Loucy (cell line): ENCODE measurements around the gene RTRAF.

Experiments
- H2AFZ ChIP-seq: fragments of 200-600 bp; sonication (generic); 2 replicates; pipeline ENCODE4 v1.6.0; 2016; ENCODE audit warnings: antibody characterized with exemption, mild to moderate bottlenecking, low read length, moderate library complexity
- H3F3A ChIP-seq: fragments of 200-600 bp; 2 replicates; pipeline ENCODE4 v1.6.0; 2016; ENCODE audit warnings: antibody characterized with exemption, low read depth, mild to moderate bottlenecking
- H3K27me3 ChIP-seq: fragments of 200-600 bp; sonication (generic); 2 replicates; pipeline ENCODE4 v1.6.1; 2014; ENCODE audit warnings: low read length, mild to moderate bottlenecking; ENCODE audit not compliant: insufficient read depth, poor library complexity, severe bottlenecking
- H3K36me3 ChIP-seq: fragments of 200-600 bp; sonication (generic); 2 replicates; pipeline ENCODE4 v1.6.1; 2016; ENCODE audit warnings: low read length; ENCODE audit not compliant: insufficient read depth
- H3K4me1 ChIP-seq: fragments of 200-600 bp; sonication (generic); 2 replicates; pipeline ENCODE4 v1.5.1; 2014; ENCODE audit warnings: low read length, mild to moderate bottlenecking; ENCODE audit not compliant: insufficient read depth, poor library complexity, severe bottlenecking
- H3K4me2 ChIP-seq: fragments of 200-600 bp; sonication (generic); 2 replicates; pipeline ENCODE4 v1.6.0; 2014; ENCODE audit warnings: antibody characterized with exemption, low read length, low read depth, mild to moderate bottlenecking; ENCODE audit not compliant: poor library complexity, severe bottlenecking
- H3K4me3 ChIP-seq: fragments of 200-600 bp; sonication (generic); 2 replicates; pipeline ENCODE4 v1.5.1; 2014; ENCODE audit warnings: low read length, mild to moderate bottlenecking, mixed read lengths; ENCODE audit not compliant: poor library complexity, severe bottlenecking
- H3K79me2 ChIP-seq: fragments of 200-600 bp; sonication (generic); 2 replicates; pipeline ENCODE4 v1.6.1; 2014; ENCODE audit warnings: low read length; ENCODE audit not compliant: insufficient read depth
- H3K9ac ChIP-seq: fragments of 200-600 bp; sonication (generic); 2 replicates; pipeline ENCODE4 v1.6.0; 2014; ENCODE audit warnings: mild to moderate bottlenecking, low read depth, low read length, moderate library complexity; ENCODE audit not compliant: poor library complexity, severe bottlenecking
- H3K9me2 ChIP-seq: fragments of 200-600 bp; sonication (generic); replicated peaks from 2 replicates; pipeline ENCODE4 v1.6.1; 2016; ENCODE audit warnings: low read depth, low read length, mixed read lengths
- H3K9me3 ChIP-seq: fragments of 200-600 bp; sonication (generic); 2 replicates; pipeline ENCODE4 v1.6.1; 2014; ENCODE audit warnings: mild to moderate bottlenecking, antibody characterized with exemption, low read length, low read depth; ENCODE audit not compliant: insufficient read depth
- H4K20me1 ChIP-seq: fragments of 200-600 bp; sonication (generic); 2 replicates; pipeline ENCODE4 v1.6.0; 2014; ENCODE audit warnings: antibody characterized with exemption, low read length, mild to moderate bottlenecking; ENCODE audit not compliant: insufficient read depth, poor library complexity, severe bottlenecking
- CTCF ChIP-seq: fragments of 200-600 bp; sonication (generic); conservative IDR thresholded peaks from 2 replicates; pipeline ENCODE4 v1.5.1; 2014; ENCODE audit warnings: mild to moderate bottlenecking, antibody characterized with exemption, low read length
- EZH2phosphoT487 ChIP-seq: fragments of 200-600 bp; IDR thresholded peaks from 2 replicates; pipeline ENCODE4 v1.6.1; 2018; ENCODE audit warnings: antibody characterized with exemption, mild to moderate bottlenecking, moderate library complexity, borderline replicate concordance

RTRAF gene

DNA sequence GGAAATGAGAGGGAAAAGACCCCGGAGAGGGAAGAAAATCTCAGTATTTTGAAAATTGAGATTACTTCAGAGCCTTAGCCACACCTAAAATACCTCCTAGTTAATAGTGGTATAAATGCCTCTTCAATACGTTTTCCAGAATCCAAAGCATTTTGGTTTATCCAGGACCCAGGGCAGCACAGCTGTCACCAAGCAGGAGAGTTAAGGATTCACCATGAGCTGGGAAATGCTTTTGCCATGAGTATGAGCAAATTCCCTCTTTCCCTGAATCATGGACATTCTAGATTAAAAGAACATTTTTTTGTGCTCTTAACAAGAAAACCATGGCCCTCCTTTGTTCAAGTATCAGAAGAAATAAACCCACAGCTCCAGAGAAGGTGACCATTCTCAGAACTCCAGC is 21.8 kb upstream of the RTRAF start:
- Histone ChIP-seq H3K4me2 (no peak overlapping the region), H3K27me3 (no peaks in the 10 kb centered on the region), H3K4me1 (peaks cover under 1% of the 10 kb centered on the region), H4K20me1 (no peaks in the 10 kb centered on the region), H3K9ac (no peak overlapping the region), H2AFZ (no peak overlapping the region), H3K9me2 (no peaks in the 10 kb centered on the region), H3K36me3 (peaks cover 38% of the 10 kb centered on the region), H3K4me3 (no peak overlapping the region), H3K9me3 (no peaks in the 10 kb centered on the region), H3F3A (no peaks in the 10 kb centered on the region), H3K79me2 (no peaks in the 10 kb centered on the region)
- TF ChIP-seq CTCF (no peak), EZH2phosphoT487 (no peak)

DNA sequence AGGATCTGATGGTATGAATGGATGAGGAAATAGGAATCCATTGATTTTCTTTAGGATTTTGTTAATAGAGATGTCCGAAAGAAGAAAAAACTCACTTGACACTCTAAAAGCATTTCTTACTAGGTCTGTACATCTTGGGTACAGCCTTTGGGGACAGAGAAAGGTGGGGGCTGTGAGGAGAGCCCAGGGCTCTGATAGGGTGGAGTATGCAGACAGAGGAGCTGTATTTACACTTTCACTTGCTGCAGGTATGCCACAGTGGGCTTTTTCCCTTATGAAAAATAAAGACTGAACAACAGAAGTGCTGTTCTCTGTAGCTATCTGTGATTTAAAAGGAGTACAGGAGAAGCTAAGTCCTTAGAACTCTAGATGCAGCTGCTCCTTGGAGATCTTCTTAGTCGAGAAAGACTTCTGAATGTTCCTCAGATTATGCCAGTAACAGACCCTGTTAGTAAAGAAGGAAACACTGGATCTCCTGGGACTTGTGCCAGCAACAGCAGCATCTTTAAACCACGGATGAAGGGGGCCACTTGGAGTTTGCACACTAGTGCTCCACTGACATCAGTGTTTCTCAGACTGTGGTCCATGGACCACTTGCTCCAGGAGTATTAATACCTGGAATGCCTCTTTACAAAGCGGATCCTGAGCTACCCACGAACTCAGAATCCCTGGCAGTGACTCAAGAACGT is 19.4 kb upstream of the RTRAF start:
- no peaks in the 10 kb centered on the region for H3K9me3 ChIP-seq
- TF ChIP-seq EZH2phosphoT487 (no peak), CTCF (no peak)
- no peaks in the 10 kb centered on the region for H3K27me3 ChIP-seq
- H3K4me2 ChIP-seq, result no peak overlapping the region
- no peaks in the 10 kb centered on the region for H3K9me2 ChIP-seq
- no peak overlapping the region for H3K9ac ChIP-seq
- H3K36me3 ChIP-seq, result peaks cover 22% of the 10 kb centered on the region; the same call in 1 of the 2 replicates
- no peaks in the 10 kb centered on the region for H3K79me2 ChIP-seq
- no peak overlapping the region for H2AFZ ChIP-seq
- no peaks in the 10 kb centered on the region for H3K4me1 ChIP-seq
- no peaks in the 10 kb centered on the region for H4K20me1 ChIP-seq
- no peak overlapping the region for H3K4me3 ChIP-seq
- H3F3A ChIP-seq, result no peaks in the 10 kb centered on the region

- H3K4me2 ChIP-seq, result no peak overlapping the region
- no peak for TF ChIP-seq EZH2phosphoT487
- no peak for TF ChIP-seq CTCF
- H3K4me3 ChIP-seq, result no peak overlapping the region
- no peaks in the 10 kb centered on the region for H3K9me2 ChIP-seq
- no peaks in the 10 kb centered on the region for H3K27me3 ChIP-seq
- H2AFZ ChIP-seq, result no peak overlapping the region
- H3K9ac ChIP-seq, result no peak overlapping the region
- no peaks in the 10 kb centered on the region for H3K9me3 ChIP-seq
- no peaks in the 10 kb centered on the region for H3K79me2 ChIP-seq
- H3K4me1 ChIP-seq, result no peaks in the 10 kb centered on the region
- peaks cover 8% of the 10 kb centered on the region; the same call in 1 of the 2 replicates for H3K36me3 ChIP-seq
- H4K20me1 ChIP-seq, result no peaks in the 10 kb centered on the region
- H3F3A ChIP-seq, result no peaks in the 10 kb centered on the region
These were observed 16.8 kb upstream of the RTRAF start for GRCh38 chr14:51972566-51972965.
